ENCODE data around the gene P2RX6. TPM values are rescaled to one million over a fixed set of nuclear protein-coding genes. Genes with fewer than 3 reads are reported as not detected.
A peak's percentile ranks its signal among the peaks of the same experiment; 100 is the strongest.

Gene P2RX6
- total RNA-seq, 1 donor from 2014 or later, result not detected

DNA sequence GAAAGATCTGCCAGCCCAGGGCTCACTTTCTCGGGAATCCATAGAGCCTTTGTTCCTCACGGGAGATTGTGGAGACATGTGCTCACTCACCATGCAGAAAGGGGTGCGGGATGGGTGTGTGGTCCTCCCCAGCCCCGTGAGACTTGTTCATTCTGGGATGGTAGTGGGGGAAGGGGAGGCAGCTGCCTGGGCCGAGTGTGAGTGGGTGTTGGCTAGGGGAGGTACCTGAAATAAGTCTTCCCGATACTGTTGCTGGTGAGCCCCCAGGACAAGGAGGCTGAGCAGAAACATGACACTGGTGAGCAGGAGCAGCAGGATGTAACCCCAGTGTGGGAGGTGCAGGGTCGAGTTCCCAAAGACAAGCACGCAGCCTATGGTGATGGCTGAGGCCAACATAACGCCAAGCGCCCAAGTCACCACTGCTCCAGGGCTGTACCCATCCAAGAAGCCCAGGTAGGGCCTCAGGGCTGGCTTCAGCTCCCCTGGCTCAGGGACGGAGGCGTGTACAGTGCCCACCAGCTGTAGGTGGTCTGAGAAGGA, 14.6 kb downstream of the P2RX6 start:
- TF ChIP-seq CTCF (IDR thresholded peaks at IDR 0.05; ENCODE audit: insufficient read depth, low read length, poor library complexity, severe bottlenecking), result no peak
- H3K27me3 ChIP-seq (ENCODE audit: control insufficient read depth, insufficient read depth, low read length), result peaks cover 29% of the 10 kb centered on the region
- no peak overlapping the region for H3K4me3 ChIP-seq (ENCODE audit: low read depth, low read length)
- no peak for DNase-seq (ENCODE audit: low read depth)
- H3K36me3 ChIP-seq (ENCODE audit: control insufficient read depth, insufficient read depth, low read length), result no peaks in the 10 kb centered on the region

GRCh38 chr22:21030032-21030431, 15.1 kb downstream of the P2RX6 start:
- Histone ChIP-seq H3K27me3 (ENCODE audit: control insufficient read depth, insufficient read depth, low read length) (peaks cover 29% of the 10 kb centered on the region), H3K4me3 (ENCODE audit: low read depth, low read length) (no peak overlapping the region), H3K36me3 (ENCODE audit: control insufficient read depth, insufficient read depth, low read length) (no peaks in the 10 kb centered on the region)
- TF ChIP-seq CTCF (IDR thresholded peaks at IDR 0.05; ENCODE audit: insufficient read depth, low read length, poor library complexity, severe bottlenecking), result no peak
- no peak for DNase-seq (ENCODE audit: low read depth)

DNA sequence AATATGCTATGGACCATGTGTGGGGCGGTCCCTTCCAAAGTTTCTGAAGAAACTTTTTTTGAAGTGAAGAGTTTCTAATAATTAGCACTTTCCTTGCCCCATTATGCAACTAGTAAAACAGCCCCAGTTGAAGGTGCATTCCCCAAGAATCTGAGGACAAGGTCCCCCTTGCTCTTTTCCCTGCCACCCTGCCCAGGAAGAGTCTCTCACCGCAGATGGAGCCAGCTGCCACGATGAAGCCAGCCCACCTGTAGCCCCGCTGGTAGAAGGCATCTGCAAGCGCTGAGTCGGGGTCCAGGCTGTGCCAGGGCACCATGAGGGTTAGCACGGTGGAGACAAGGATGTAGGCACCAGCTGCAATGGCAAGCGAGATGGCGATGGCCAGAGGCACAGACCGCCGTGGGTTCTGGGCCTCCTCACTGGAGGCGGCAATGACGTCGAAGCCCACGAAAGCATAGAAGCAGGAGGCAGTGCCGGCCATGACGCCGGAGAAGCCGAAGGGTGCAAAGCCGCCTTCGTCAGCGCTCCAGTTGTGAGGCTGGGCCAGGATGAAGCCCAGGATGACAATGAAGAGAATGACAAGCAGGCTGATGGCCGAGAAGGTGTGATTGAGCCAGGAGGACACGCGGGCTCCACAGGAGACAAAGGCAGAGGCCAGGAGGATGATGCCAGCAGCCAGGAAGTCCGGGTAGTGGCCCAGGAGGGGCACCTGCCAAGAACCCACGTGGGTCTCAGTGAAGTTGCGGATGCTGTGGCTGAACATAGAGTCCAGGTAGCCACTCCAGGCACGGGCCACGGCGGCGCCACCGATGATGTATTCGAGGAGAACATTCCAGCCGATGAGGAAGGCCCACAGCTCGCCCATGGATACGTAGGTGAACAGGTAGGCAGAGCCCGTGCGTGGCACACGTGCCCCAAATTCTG, 15.9 kb downstream of the P2RX6 start:
- no peak for DNase-seq (ENCODE audit: low read depth)
- no peak overlapping the region for H3K4me3 ChIP-seq (ENCODE audit: low read depth, low read length)
- no peaks in the 10 kb centered on the region for H3K36me3 ChIP-seq (ENCODE audit: control insufficient read depth, insufficient read depth, low read length)
- no peak for TF ChIP-seq CTCF (IDR thresholded peaks at IDR 0.05; ENCODE audit: insufficient read depth, low read length, poor library complexity, severe bottlenecking)
- H3K27me3 ChIP-seq (ENCODE audit: control insufficient read depth, insufficient read depth, low read length), result peaks cover 29% of the 10 kb centered on the region

GRCh38 chr22:21031545-21032036, 16.6 kb downstream of the P2RX6 start:
- Histone ChIP-seq H3K4me3 (ENCODE audit: low read depth, low read length) (no peak overlapping the region), H3K27me3 (ENCODE audit: control insufficient read depth, insufficient read depth, low read length) (peaks cover 28% of the 10 kb centered on the region), H3K36me3 (ENCODE audit: control insufficient read depth, insufficient read depth, low read length) (no peaks in the 10 kb centered on the region)
- no peak for TF ChIP-seq CTCF (IDR thresholded peaks at IDR 0.05; ENCODE audit: insufficient read depth, low read length, poor library complexity, severe bottlenecking)
- DNase-seq (ENCODE audit: low read depth), result no peak

DNA sequence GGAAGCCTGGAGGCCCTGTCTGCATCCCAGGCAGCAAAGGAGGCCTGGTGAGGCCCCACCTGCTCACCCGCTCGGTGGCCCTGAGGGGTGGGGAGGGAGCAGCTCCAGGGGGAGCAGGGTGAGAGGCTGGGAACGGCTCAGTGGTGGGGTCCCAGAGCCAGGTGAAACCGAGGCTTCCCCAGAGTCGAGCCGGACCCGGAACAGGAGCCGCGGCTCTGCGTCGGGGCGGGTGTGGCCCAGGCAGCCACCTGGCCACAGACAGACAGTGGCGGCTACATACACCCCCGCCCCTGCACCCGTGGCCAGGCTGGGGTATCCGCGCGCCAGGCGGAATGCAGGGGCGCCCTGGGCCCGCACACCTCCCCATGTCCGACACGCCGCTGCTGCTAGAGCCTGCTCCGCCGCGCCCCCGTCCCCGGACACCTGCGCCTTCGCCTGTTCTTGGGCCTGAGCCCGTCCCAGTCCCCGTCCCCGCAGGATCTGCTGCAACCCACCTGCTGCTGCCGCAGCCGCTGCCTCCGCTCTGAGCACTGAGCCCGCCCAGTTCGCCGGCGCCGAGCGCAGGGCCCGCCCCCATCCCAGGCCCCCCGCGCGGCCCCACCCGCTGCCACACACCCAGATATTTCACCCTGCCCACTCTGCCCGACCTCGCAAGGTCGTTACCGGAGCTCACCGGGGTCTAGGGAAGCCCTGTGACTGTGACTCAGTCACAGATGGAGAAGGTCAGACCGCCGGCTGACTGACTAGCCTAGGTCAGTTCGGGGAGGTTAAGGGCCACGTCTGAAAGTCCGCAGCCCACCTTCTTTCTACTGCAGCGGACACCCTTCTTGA, 17.3 kb downstream of the P2RX6 start, which contains the start of gene SLC7A4:
Gene SLC7A4 (minus strand): TSS at position 525 of the 831 bp plus-strand sequence. CDS start 749 bp downstream, outside the sequence.
- DNase-seq (ENCODE audit: low read depth), result no peak
- H3K36me3 ChIP-seq (ENCODE audit: control insufficient read depth, insufficient read depth, low read length), result no peaks in the 10 kb centered on the region
- H3K4me3 ChIP-seq (ENCODE audit: low read depth, low read length), result peak within 1 kb of the TSS; percentile 27
- peaks cover 28% of the 10 kb centered on the region for H3K27me3 ChIP-seq (ENCODE audit: control insufficient read depth, insufficient read depth, low read length)
- no peak for TF ChIP-seq CTCF (IDR thresholded peaks at IDR 0.05; ENCODE audit: insufficient read depth, low read length, poor library complexity, severe bottlenecking)
